Lung microvascular endothelial cell (primary cell): Measurements from ENCODE around the gene CENPC. TPM values are rescaled to one million over a fixed set of nuclear protein-coding genes. Genes with fewer than 3 reads are reported as not detected.

ENCODE experiments used
- DNase-seq, 2 donors: peaks; one replicate each; pipeline versions ENCODE4 v3.0.0 to v3.0.0-alpha.2; 2010; ENCODE audit warnings: low read depth in 2 of 2
- total RNA-seq: library from RNA; depleted of rRNA; stranded (reverse); fragments of >200 nt; gene quantifications from 2 replicates; pipeline ENCODE4 v1.2.1, GENCODE V29; 2014

The CENPC gene, protein sequence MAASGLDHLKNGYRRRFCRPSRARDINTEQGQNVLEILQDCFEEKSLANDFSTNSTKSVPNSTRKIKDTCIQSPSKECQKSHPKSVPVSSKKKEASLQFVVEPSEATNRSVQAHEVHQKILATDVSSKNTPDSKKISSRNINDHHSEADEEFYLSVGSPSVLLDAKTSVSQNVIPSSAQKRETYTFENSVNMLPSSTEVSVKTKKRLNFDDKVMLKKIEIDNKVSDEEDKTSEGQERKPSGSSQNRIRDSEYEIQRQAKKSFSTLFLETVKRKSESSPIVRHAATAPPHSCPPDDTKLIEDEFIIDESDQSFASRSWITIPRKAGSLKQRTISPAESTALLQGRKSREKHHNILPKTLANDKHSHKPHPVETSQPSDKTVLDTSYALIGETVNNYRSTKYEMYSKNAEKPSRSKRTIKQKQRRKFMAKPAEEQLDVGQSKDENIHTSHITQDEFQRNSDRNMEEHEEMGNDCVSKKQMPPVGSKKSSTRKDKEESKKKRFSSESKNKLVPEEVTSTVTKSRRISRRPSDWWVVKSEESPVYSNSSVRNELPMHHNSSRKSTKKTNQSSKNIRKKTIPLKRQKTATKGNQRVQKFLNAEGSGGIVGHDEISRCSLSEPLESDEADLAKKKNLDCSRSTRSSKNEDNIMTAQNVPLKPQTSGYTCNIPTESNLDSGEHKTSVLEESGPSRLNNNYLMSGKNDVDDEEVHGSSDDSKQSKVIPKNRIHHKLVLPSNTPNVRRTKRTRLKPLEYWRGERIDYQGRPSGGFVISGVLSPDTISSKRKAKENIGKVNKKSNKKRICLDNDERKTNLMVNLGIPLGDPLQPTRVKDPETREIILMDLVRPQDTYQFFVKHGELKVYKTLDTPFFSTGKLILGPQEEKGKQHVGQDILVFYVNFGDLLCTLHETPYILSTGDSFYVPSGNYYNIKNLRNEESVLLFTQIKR
- total RNA-seq: 9.6 and 11.3 TPM in 2 replicates

DNA sequence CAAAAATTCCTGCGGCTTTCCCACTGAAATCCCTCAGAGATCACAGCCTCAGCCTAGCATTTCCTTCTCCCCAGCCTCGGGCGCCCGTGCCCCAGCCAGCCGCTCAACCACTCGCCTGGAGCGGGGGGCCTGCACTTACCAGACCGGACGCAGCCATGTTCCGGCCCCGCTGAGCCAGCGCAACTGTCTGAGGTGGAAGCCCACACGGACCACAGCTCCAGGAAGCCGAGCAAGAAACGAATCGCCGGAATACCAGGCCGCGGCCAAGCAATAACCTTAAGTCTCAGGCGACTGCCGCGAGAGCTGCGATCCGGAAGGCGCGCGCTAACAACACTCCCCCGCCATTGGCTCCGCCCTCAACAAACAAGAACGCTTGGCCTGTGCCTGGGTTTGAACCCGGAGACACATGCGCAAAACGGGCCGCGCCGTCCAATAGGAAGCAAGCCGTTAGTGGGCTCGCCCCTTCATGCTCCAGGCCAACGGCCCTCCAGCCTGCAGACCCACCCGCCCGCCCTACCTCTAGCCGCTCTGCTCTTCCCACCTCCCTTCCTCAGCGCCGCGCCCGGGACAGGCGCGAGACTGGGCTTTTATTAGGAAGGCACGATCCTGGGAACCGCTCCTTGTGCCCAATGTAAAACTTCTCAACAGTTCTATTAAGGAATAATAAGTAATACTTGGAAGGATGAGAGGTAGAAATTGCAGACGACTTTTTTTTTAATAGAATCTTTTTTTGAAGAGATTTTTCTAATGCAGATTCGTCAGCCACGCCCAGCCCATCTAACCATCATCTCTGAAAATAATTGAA lies at the start of gene CENPC:
Gene CENPC, minus strand, starts transcription at position 305 of the 805 bp plus-strand sequence. Its CDS starts 148 bp downstream, at position 157.
- peak; percentile 98 to 99 for DNase-seq

DNA sequence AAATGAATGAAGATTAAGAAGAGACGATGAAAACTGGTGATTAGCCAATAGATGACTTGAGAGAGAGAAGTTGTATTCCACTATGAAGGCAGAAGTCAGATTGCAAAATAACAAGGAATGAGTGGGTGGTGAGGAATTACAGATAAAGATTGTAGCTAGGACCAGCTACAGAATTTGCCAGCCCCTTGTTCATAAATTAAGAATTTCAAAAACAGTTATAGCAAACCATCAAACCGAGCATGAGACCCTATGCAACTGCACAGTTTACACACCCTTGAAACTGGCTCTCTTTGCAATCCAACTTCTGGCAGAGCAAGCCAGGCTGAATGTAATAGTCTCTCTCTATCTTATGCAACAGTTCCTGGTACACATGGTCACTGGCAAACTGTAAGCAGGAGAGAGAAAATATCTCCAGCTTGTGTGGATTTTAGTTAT lies 48.5 kb upstream of the CENPC start:
- DNase-seq: no peak

DNA sequence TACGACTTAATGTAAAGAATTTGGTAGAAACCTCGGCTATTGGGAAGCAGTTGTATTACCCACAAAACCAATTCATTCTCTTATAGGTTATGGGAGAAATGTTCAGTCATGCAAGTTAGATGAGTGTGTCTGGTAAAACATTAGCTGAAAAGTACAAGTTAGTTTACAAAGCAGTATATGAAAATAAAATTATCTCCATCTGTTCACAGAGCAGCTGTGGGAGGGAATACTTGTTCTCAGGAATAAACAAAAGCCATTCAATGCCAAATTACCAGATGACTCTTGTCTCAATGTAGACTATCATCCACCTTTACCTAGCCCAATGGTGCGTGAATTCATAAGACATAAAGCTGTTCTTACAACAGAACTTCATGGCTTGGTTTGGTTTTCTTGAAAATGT lies 41.9 kb upstream of the CENPC start:
- DNase-seq: no peak

DNA sequence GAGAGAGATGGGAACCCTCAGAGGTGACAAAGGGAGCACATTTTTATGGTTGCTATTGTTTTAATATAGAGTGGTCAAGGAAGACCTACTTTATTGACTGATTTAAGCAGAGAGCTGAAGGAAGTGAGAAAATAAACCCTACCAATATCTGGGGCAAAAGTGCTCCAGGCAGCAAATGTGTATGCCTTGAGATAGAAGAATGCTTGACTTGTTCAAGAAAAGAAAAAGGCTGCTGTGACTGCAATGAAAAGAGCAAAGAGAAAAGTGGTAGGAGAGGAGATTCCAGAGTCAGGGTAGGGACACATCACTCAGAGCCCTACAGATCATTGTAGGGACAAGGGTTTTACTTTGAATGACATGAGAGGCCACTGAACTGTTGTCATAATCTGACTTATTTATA lies 39.2 kb upstream of the CENPC start:
- DNase-seq: no peak

DNA sequence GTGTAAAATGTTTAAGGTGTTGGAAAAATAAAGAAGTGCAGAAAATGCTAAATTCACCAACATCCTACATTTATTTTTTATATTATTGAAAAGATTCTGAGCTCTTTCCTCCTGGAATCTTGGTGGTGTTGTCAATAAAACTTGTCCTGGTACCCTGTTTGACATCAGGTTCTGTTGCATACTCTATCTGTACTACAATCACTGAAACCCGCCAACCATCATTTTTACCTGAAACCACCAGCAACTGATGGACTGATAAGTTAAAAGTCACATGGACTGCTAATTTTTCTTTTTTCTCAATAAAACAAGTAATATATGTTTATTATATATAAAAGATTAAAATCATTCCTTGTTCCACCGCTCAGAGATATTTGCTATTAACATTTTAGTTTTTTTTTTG lies 36.6 kb upstream of the CENPC start:
- no peak for DNase-seq

DNA sequence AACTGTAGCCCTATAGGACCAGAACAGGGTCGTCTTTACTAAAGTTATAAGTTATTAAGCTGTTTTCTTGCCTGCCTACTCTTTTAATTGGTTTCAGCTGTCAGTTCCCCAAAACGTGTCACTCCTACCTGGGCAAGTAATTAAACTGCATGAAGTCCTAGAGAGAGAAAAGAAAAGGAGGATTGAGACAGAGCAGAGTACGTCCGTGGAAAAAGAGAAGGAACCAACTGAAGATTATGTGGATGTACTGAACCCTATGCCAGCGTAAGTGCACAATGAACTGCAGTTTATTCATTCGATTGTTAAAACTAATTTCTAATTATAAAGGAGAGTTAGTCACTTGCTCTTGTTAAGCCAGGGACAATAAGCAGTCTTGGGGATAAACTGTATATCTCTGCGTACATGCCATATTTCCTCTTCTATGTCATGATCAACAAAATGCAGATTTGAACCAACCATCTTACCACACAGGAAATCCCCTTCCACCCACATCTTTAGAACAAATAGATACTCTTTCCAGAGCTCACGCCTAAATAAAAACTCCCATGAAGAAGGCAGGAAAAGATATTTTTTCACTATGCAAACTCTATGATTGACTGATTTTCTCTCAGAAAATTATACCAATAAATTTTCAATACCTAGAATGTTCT lies 36.0 kb upstream of the CENPC start:
- DNase-seq: no peak

DNA sequence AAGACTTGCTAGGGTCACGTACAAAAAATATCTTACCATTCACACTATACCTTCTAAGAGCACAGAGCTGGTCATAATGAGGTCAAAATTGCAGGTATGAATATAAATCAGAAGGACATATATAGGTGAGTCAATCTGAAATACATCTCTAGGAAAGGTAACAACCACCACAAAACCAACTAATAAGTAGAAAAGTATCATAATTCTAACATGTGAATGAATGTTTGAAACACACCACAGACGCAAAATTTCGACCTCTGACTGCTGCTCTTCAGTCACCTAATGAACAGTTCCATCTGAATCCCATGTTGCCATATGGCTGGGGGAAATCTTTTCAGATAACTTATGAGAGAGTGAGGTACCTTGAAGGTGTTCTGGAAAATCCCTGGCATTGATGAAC lies 35.3 kb upstream of the CENPC start:
- DNase-seq: no peak

DNA sequence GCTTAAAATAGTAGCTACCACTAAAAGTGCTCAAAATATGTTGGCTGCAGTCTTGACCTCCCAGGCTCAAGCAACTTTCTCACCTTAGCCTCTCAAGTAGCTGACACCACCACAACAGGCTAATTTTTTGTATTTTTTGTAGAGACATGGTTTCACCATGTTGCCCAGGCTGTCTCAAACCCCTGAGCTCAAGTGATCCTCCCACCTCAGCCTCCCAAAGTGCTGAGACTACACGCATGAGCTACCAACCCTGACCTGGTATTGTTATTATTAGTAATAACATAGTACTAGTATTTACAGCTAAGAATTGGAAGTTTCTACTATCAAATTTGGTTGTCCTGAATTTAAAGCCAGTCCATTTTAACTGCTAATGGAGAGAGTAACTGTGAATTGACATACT lies 31.2 kb upstream of the CENPC start:
- no peak for DNase-seq

DNA sequence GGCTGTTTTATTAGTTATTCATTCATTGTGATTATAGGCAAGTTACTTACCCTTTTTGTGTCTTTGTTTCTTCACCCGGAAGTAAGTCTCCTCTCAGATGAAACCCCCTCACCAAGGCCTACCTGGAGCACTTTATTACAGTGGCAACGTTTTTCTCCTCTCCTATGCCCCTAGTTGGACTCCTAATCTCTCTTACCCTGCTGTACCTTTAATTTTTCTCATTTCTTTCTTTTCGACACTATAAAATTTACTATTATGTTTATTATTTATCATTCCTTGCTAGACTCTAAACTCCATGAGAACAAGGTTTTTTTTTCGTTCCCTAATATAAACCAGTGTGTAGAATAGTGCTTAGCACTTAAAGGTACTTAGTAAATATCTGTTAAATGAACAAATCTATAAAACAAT lies 30.8 kb upstream of the CENPC start:
- no peak for DNase-seq

DNA sequence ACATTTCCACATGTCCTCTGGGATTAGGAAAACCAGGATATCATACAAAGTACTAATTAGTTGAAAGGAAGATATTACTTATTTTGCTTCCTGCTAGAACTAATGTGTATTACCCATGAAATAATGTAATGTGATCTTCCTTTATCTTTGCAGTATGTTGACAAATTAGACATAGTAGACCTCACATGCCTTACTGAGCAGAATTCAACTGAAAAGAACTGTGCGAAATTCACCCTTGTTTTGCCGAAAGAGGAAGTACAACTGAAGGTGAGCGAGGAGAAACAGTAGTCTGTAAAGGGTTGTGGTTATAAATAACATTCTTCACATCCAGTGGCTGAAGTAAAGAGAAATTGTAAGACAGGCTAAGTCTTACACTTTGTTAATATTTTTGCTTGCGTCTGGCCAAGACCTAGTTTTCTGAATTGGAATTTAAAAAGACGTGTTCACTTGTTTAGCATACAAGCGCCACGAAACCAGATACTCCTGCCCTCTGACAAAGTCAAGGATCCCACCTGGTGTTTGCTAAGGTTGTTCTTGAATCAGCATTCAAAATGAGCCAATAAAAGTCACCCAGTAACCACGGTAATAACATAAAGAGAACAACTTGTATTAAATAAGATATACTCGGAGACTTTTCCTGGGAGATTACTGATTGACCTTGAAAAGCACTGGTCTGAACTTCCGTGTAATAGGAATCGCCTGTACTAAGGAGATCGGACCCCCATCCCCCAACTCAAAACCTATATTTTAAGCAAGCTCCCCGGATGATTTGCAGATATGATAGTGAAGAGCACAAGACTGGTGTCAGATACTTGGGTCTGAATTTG lies 30.1 kb upstream of the CENPC start:
- no peak for DNase-seq

DNA sequence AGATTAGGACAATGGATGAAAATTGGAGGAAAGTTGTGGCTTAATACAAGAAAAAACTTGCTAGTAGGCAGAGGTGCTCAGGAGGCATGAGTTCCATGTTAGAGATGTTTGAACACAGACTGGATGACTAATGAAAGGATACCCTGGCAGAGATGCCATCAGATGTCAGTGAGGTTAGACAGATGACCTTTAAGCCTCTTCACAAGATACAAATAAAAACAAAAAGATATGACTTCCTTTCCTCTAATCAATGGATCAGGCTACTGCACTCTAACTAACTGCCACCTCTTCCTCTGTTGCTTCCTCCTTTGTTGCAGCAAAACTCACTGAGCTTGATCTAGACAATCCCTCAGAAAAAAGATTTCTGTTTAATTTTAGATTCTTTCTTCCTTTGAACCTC lies 27.9 kb upstream of the CENPC start:
- DNase-seq: no peak

DNA sequence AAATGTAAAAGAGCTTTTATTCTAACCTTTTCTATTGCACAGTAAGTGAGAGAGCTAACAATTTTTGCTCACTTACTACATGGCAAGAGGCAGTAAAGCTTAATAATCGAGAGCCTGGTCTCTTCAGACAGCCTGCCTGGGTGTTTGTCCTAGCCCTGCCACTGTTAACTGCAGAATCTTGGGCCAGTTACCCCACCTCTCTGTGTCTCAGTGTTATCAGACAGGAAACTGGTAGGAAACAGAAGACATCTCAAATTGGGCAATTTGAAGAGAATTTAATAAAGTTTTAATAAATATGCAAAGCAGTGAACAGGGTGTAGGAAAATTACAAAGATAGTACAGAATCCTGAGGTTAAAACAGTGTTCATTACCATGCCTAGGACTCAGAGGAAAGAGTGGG lies 26.7 kb upstream of the CENPC start:
- DNase-seq: no peak

DNA sequence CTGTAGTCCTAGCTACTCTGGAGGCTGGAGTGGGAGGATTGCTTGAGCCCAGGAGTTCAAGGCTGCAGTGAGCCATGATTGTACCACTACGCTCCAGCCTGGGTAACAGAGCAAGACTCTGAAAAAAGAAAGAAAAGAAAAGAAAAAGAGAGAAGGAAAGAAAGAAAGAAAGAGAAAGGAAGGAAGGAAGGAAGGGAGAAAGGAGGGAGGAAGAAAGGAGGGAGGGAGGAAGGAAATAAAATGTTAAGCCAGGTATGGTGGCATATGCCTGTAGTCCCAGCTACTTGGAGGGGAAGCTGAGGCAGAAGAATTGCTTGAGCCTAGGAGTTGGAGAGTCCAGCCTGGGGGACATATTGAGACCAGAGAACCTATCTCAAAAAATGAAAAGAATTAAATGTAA lies 25.2 kb upstream of the CENPC start:
- DNase-seq: no peak

DNA sequence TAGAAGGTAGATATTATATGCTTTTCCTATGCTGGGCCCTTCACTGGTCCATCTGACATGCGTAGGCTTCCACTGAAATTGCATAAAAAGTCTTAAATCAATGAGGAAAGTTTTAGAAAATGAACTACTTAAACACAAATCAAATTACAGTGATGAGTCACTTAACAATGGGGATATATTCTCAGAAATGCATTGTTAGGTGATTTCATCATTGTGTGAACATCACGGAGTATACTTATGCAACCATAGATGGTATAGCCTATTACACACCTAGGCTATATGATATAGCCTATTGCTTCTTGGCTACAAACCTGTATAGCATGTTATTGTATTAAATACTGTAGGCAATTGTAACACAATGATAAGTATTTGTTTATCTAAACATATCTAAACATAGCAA lies 23.5 kb upstream of the CENPC start:
- DNase-seq: no peak

DNA sequence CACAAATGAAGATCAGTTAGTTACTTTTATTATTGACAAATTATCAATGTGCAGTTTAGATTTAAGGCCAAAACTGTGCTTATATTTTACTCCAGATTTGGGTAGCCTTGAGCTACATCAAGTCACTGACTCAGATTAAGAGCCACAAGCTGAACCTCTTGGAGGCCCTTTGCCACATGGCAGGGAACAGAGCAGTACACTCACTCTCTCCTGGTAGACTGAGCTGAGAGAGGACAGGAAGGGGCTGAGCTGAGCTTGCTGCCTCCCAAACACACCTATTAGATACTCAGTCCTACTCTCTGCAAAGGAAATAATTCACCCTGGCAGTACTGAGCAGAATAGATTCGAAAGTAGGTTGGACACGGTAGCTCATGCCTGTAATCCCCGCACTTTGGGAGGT lies 21.0 kb upstream of the CENPC start:
- DNase-seq: no peak

DNA sequence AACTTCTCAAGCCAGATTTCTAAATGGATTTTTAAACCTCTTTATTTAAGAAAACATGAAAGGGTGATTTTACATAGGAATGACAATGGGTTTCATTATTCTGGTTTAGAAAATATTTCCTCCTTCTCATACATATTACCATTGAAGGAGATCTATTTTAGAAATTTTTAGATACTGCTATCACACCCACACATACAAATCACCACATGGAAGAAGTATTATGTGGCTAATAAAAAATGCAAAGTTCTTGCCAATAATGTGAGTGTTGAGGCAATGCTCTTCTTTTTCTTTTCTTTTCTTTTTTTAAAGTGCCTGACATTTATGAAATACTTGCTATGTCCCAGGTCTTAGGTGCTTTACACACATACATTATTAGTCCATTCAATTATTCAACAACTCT lies 20.0 kb upstream of the CENPC start:
- DNase-seq: no peak

DNA sequence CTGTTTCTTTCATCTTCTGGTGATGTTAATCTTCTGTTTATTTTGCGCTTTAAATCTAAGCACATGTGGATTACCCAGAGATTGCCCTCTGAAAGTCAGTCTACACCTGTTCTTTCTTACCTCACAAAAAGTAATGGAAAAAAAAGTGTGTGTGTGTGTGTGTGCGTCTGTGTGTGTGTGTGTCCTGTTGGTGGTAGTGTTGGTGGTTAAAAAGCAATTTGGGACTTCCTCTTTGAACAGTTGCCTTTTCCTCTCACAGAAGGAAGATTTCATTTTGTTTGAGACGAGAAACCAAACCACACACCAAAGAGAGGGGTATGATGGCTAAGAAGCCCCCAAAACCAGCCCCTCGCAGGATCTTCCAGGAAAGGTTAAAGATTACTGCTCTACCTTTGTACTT lies 13.2 kb upstream of the CENPC start, which contains the start of gene STAP1:
Gene STAP1, plus strand, starts transcription at position 235 of the 400 bp plus-strand sequence. Its CDS starts 83 bp downstream, at position 318.
- DNase-seq: no peak

DNA sequence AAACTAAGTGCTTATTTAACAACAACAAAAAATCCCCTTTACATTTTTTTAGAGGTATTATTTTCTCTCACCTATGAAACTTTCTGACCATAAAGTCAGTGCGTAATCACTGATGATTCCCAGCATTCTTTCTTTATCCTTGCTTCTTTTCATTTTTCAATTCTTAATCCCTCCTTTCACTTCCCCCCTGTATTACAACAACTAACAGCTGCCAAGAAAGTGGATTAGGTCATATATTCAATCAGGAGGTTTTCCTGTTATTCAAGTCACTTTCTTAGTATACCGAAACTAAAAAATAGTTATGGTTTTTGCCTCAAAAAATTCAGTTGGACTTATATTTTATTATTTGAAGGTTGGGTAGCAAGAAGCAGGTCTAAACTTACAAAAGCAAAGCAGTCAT lies 11.1 kb upstream of the CENPC start:
- DNase-seq: peak; percentile 6 to 77

DNA sequence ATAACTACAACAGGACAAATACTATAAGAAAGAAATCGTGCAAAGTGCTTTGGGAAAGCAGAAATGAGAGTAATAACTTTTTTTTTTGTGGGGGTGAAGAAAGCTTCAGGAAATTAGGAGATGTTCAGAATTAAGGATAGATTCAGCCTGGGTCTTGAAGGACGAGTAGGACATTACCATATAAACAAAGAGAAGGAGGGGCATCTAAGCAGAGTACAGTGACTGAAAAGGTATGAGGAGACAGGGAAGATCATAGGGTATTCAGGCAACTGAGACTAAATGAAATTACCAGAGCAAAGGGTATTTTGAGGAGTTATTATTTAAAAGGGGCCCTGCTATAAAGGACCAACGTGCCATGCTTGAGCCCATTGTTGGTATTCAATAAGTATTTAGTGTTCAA lies 10.1 kb upstream of the CENPC start:
- no peak for DNase-seq

DNA sequence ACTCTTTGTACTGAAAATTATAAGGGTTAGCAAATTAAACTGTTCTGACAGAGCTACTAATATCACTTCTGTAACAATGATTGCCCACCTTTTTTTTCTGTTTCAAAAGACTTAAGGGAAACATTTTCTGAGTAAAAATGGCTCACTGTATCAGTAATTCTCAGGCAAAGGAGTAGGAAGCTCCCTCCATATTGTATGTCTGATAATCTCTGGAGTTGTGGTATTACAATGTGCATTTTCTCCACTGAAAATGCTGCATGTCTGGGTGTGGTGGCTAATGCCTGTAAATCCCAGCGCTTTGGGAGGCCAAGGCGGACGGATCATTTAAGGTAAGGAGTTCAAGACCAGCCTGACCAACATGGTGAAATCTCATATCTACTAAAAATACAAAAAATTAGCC lies 8.8 kb upstream of the CENPC start:
- no peak for DNase-seq
